CD14-positive monocyte (primary cell): ENCODE measurements around the gene ATXN1. TPM values are rescaled to one million over a fixed set of nuclear protein-coding genes. Genes with fewer than 3 reads are reported as not detected.

Experiments used
- DNase-seq, 3 donors: peaks; one replicate each; pipeline ENCODE4 v3.0.0-alpha.2; 2011 to 2022
- H2AFZ ChIP-seq: 2 replicates; pipeline ENCODE4 v1.6.0; 2012; ENCODE audit warnings: mild to moderate bottlenecking, low read depth, low read length, inconsistent platforms; ENCODE audit not compliant: insufficient read depth, poor library complexity, severe bottlenecking
- H3K27ac ChIP-seq, 2 donors: 1 replicate in 1 of 2; 2 replicates in 1 of 2; pipeline ENCODE4 v1.5.1; 2012 to 2013; ENCODE audit warnings: low read length in 2 of 2, control low read depth in 1 of 2, inconsistent platforms in 1 of 2, low read depth in 1 of 2, mild to moderate bottlenecking in 1 of 2
- H3K27me3 ChIP-seq, 2 donors: one replicate each; pipeline versions ENCODE4 v1.6.0 to v1.6.1; 2011 to 2013; ENCODE audit warnings: low read length in 2 of 2; ENCODE audit not compliant: control insufficient read depth in 2 of 2, insufficient read depth in 2 of 2
- H3K36me3 ChIP-seq, 2 donors: replicated peaks in 1 of 2; 1 replicate in 1 of 2; 2 replicates in 1 of 2; pipeline versions ENCODE4 v1.5.1 to v1.6.1; 2012 to 2013; ENCODE audit warnings: low read length in 2 of 2, control low read depth in 1 of 2, inconsistent platforms in 1 of 2, mild to moderate bottlenecking in 1 of 2; ENCODE audit not compliant: insufficient read depth in 2 of 2, control insufficient read depth in 1 of 2
- H3K4me1 ChIP-seq, 2 donors: 1 replicate in 1 of 2; 2 replicates in 1 of 2; pipeline versions ENCODE4 v1.5.1 to v1.6.1; 2012 to 2013; ENCODE audit warnings: low read length in 2 of 2, control low read depth in 1 of 2, inconsistent platforms in 1 of 2, mild to moderate bottlenecking in 1 of 2, moderate library complexity in 1 of 2; ENCODE audit not compliant: insufficient read depth in 2 of 2, control insufficient read depth in 1 of 2
- H3K4me2 ChIP-seq: replicated peaks from 2 replicates; pipeline ENCODE3; 2012; ENCODE audit warnings: low read length, moderate library complexity, mild to moderate bottlenecking; ENCODE audit not compliant: poor library complexity, severe bottlenecking; ENCODE audit errors: extremely low read depth
- H3K4me3 ChIP-seq, 3 experiments: fragments of 200-600 bp in 1 of 3; sonication (generic) in 1 of 3; replicated peaks in 1 of 3; 1 replicate in 2 of 3; 2 replicates in 1 of 3; pipeline ENCODE4 v1.5.1; 2011 to 2013; ENCODE audit warnings: low read length in 3 of 3, mild to moderate bottlenecking in 3 of 3, control low read depth in 2 of 3, low read depth in 2 of 3, inconsistent platforms in 1 of 3, moderate library complexity in 1 of 3
- H3K79me2 ChIP-seq: 2 replicates; pipeline ENCODE4 v1.6.0; 2012; ENCODE audit warnings: mild to moderate bottlenecking, control low read depth, inconsistent platforms, low read length, moderate library complexity; ENCODE audit not compliant: insufficient read depth
- H3K9ac ChIP-seq: 2 replicates; pipeline ENCODE4 v1.6.0; 2017; ENCODE audit warnings: low read length, mild to moderate bottlenecking; ENCODE audit not compliant: insufficient read depth, poor library complexity, severe bottlenecking
- H3K9me3 ChIP-seq, 2 donors: replicated peaks in 1 of 2; 1 replicate in 1 of 2; 2 replicates in 1 of 2; pipeline versions ENCODE4 v1.5.1 to v1.6.1; 2012 to 2013; ENCODE audit warnings: low read length in 2 of 2, control low read depth in 1 of 2; ENCODE audit not compliant: control insufficient read depth in 1 of 2, insufficient read depth in 1 of 2
- H4K20me1 ChIP-seq: 2 replicates; pipeline ENCODE4 v1.6.0; 2012; ENCODE audit warnings: mild to moderate bottlenecking, low read length, control low read depth, moderate library complexity; ENCODE audit not compliant: insufficient read depth
- H3K27ac Mint-ChIP-seq, 7 donors: one replicate each; pipeline ENCODE4 v1.8.0; 2020; ENCODE audit warnings: mild to moderate bottlenecking in 7 of 7, mixed read lengths in 7 of 7, moderate library complexity in 6 of 7, inconsistent platforms in 2 of 7
- H3K27me3 Mint-ChIP-seq, 3 donors: one replicate each; pipeline ENCODE4 v1.8.0; 2021 to 2022; ENCODE audit warnings: low read depth in 3 of 3, mild to moderate bottlenecking in 3 of 3, mixed read lengths in 3 of 3, moderate library complexity in 3 of 3, inconsistent platforms in 1 of 3
- H3K36me3 Mint-ChIP-seq, 2 donors: one replicate each; pipeline ENCODE4 v1.8.0; 2020; ENCODE audit warnings: mixed read lengths in 2 of 2, inconsistent platforms in 1 of 2, mild to moderate bottlenecking in 1 of 2
- H3K4me1 Mint-ChIP-seq: one replicate; pipeline ENCODE4 v1.8.0; 2020; ENCODE audit warnings: mild to moderate bottlenecking, mixed read lengths
- H3K4me3 Mint-ChIP-seq, 2 donors: one replicate each; pipeline ENCODE4 v1.8.0; 2020; ENCODE audit warnings: mild to moderate bottlenecking in 2 of 2, mixed read lengths in 2 of 2, moderate library complexity in 1 of 2
- H3K9me3 Mint-ChIP-seq, 7 donors: one replicate each; pipeline ENCODE4 v1.8.0; 2020 to 2022; ENCODE audit warnings: mixed read lengths in 7 of 7, mild to moderate bottlenecking in 6 of 7, moderate library complexity in 6 of 7, inconsistent platforms in 2 of 7
- WGBS: methylation state at CpG from one replicate; pipeline ENCODE4 v1.1.5; 2013; ENCODE audit warnings: missing lambda C conversion rate; ENCODE audit not compliant: insufficient coverage; 5-methylcytosine and 5-hydroxymethylcytosine counted together
- intact Hi-C, 2 donors: fragments of 100-400 bp; cut with micrococcal nuclease; formaldehyde crosslinking; loops; one replicate each; pipeline versions ENCODE4 v1.15.0 to v1.15.1; 2023
- polyA plus RNA-seq, 3 donors: library from polyadenylated mRNA; depleted of rRNA in 1 of 3; unstranded in 2 of 3; stranded (reverse) in 1 of 3; fragments of 300-500 nt in 2 of 3; fragments of >200 nt in 1 of 3; fragmentation: Illumina TruSeq in 2 of 3; gene quantifications; 1 replicate in 2 of 3; 2 replicates in 1 of 3; pipeline ENCODE4 v1.2.3, GENCODE V29; 2012 to 2021
- TF ChIP-seq, protein P1 (sequence below): fragments of 200-600 bp; IDR thresholded peaks from one replicate; pipeline ENCODE4 v1.8.0; 2022; ENCODE audit warnings: antibody characterized with exemption, mild to moderate bottlenecking

The ATXN1 gene
- polyA plus RNA-seq, 3 donors, result 8.8 to 19.1 (median 10.9) TPM

DNA sequence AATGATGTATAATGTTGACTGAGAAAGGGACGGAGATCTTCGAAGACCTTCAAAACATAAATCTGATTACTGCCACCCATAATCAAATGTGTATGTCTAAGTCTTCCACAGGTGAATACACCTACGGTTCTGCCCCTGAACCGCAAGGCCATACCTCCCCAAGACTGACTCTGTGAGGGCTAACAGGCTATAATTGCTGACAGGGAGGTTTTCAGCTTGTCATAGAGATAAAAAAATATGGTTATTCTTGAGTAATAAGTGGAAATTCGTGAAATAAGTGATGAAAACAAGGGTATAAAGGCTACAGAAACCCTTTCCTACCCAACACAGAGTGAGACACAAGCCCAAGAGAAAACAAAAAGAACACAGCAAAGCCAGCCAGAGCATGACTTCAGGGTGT lies 188.9 kb downstream of the ATXN1 start:
- H3K4me1 ChIP-seq, result no peaks in the 10 kb centered on the region
- no peaks in the 10 kb centered on the region for H3K9me3 ChIP-seq
- H2AFZ ChIP-seq, result no peak overlapping the region
- peaks cover 0 to 1% (median 0%) of the 10 kb centered on the region in 3 donors for H3K27me3 Mint-ChIP-seq
- no peaks in the 10 kb centered on the region for H3K79me2 ChIP-seq
- TF ChIP-seq, protein P1, sequence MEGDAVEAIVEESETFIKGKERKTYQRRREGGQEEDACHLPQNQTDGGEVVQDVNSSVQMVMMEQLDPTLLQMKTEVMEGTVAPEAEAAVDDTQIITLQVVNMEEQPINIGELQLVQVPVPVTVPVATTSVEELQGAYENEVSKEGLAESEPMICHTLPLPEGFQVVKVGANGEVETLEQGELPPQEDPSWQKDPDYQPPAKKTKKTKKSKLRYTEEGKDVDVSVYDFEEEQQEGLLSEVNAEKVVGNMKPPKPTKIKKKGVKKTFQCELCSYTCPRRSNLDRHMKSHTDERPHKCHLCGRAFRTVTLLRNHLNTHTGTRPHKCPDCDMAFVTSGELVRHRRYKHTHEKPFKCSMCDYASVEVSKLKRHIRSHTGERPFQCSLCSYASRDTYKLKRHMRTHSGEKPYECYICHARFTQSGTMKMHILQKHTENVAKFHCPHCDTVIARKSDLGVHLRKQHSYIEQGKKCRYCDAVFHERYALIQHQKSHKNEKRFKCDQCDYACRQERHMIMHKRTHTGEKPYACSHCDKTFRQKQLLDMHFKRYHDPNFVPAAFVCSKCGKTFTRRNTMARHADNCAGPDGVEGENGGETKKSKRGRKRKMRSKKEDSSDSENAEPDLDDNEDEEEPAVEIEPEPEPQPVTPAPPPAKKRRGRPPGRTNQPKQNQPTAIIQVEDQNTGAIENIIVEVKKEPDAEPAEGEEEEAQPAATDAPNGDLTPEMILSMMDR, result no peak
- H3K9me3 Mint-ChIP-seq, result peaks cover 0 to 4% (median 0%) of the 10 kb centered on the region in 7 donors
- H3K4me1 Mint-ChIP-seq, result peaks cover 5% of the 10 kb centered on the region
- H3K27ac Mint-ChIP-seq, result no peak overlapping the region
- H3K4me3 ChIP-seq, result no peak overlapping the region
- peaks cover 29% of the 10 kb centered on the region for H4K20me1 ChIP-seq
- H3K36me3 Mint-ChIP-seq, result peaks cover 36 to 41% of the 10 kb centered on the region in 2 donors
- H3K27me3 ChIP-seq, result no peaks in the 10 kb centered on the region
- peaks cover 0 to 5% of the 10 kb centered on the region in 2 donors for H3K36me3 ChIP-seq
- H3K27ac ChIP-seq, result no peak overlapping the region
- H3K9ac ChIP-seq, result no peak overlapping the region
- no peak overlapping the region for H3K4me2 ChIP-seq
- no peak for DNase-seq
- H3K4me3 Mint-ChIP-seq, result no peak overlapping the region
- intact Hi-C loops, result no loop called here
- WGBS, result no CpG with 5 or more reads among the region's 5 CpGs

DNA sequence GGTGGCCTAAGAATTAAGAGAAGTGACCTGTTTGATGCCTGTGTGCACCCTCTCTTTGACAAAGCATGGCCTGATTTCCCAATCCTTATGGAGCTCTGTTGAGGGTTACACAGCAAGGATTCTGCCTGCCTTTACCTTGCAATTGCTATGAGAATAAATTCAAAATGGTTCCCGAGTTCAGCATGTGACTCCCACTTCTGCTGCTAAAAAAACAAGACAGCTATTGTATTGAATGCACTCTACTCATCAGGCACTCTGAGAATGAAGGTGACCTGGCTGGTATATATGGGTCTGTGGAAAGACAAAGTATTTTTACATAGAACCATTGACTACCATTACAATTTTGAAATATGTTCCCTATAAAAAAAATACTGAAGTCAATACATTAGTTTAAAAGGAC lies 190.3 kb downstream of the ATXN1 start:
- WGBS, result no CpG with 5 or more reads among the region's 1 CpG
- Mint-ChIP-seq H3K27ac (no peak overlapping the region), H3K27me3 (peaks cover 0 to 1% (median 0%) of the 10 kb centered on the region in 3 donors), H3K4me1 (peaks cover 3% of the 10 kb centered on the region), H3K36me3 (peaks cover 35 to 43% of the 10 kb centered on the region in 2 donors), H3K4me3 (no peak overlapping the region), H3K9me3 (peaks cover 0 to 4% (median 0%) of the 10 kb centered on the region in 7 donors)
- TF ChIP-seq, protein P1, result no peak
- intact Hi-C loops, result no loop called here
- Histone ChIP-seq H2AFZ (no peak overlapping the region), H3K79me2 (no peaks in the 10 kb centered on the region), H3K4me3 (no peak overlapping the region), H3K27ac (no peak overlapping the region), H4K20me1 (peaks cover 33% of the 10 kb centered on the region), H3K9ac (no peak overlapping the region), H3K4me1 (no peaks in the 10 kb centered on the region), H3K27me3 (no peaks in the 10 kb centered on the region), H3K9me3 (no peaks in the 10 kb centered on the region), H3K4me2 (no peak overlapping the region), H3K36me3 (peaks cover 0 to 5% of the 10 kb centered on the region in 2 donors)
- no peak for DNase-seq
